Heart left ventricle (tissue), 16 donors: ENCODE measurements around the gene USP10. TPM values are rescaled to one million over a fixed set of nuclear protein-coding genes. Genes with fewer than 3 reads are reported as not detected.

Source experiments
- ATAC-seq, 4 donors: fragments of 200-7000 bp; cut with Tn5 transposase; one replicate each; pipeline ENCODE4 v1.9.1; 2020 to 2022; ENCODE audit warnings: moderate library complexity in 4 of 4, mild to moderate bottlenecking in 3 of 4, moderate number of reproducible peaks in 1 of 4
- DNase-seq, 5 donors: peaks; one replicate each; pipeline ENCODE4 v3.0.0-alpha.2; 2020
- H3K27ac ChIP-seq, 12 donors: fragments of 200-600 bp; sonication (generic) in 4 of 12; one replicate each; pipeline versions ENCODE4 v1.5.0 to v1.8.0; 2016 to 2022; ENCODE audit warnings: mild to moderate bottlenecking in 2 of 12
- H3K27me3 ChIP-seq, 9 donors: fragments of 200-600 bp; sonication (generic) in 2 of 9; one replicate each; pipeline versions ENCODE4 v1.5.1 to v1.8.0; 2016 to 2022; ENCODE audit warnings: mild to moderate bottlenecking in 3 of 9
- H3K36me3 ChIP-seq, 9 donors: fragments of 200-600 bp; sonication (generic) in 2 of 9; one replicate each; pipeline versions ENCODE4 v1.5.0 to v1.8.0; 2018 to 2022; ENCODE audit warnings: mild to moderate bottlenecking in 2 of 9
- H3K4me1 ChIP-seq, 12 donors: fragments of 200-600 bp; sonication (generic) in 4 of 12; one replicate each; pipeline versions ENCODE4 v1.5.0 to v1.8.0; 2016 to 2022; ENCODE audit warnings: mild to moderate bottlenecking in 3 of 12
- H3K4me3 ChIP-seq, 12 donors: fragments of 200-600 bp; sonication (generic) in 4 of 12; one replicate each; pipeline versions ENCODE4 v1.5.0 to v1.8.0; 2017 to 2022; ENCODE audit warnings: mild to moderate bottlenecking in 9 of 12, moderate library complexity in 4 of 12
- H3K9me3 ChIP-seq, 12 donors: fragments of 200-600 bp; sonication (generic) in 4 of 12; one replicate each; pipeline versions ENCODE4 v1.5.0 to v1.8.0; 2016 to 2022; ENCODE audit warnings: mild to moderate bottlenecking in 1 of 12
- CTCF ChIP-seq, 12 donors: fragments of 200-600 bp; sonication (generic) in 4 of 12; IDR thresholded peaks; one replicate each; pipeline versions ENCODE4 v1.5.0 to v1.8.0; 2018 to 2022; ENCODE audit warnings: antibody characterized with exemption in 12 of 12, mild to moderate bottlenecking in 5 of 12
- POLR2A ChIP-seq, 2 donors: fragments of 450-650 bp; IDR thresholded peaks; one replicate each; pipeline ENCODE4 v1.6.1; 2017; ENCODE audit warnings: antibody characterized with exemption in 2 of 2, mild to moderate bottlenecking in 2 of 2, moderate library complexity in 2 of 2
- WGBS, 4 donors: extraction: QIAGEN DNeasy Blood & Tissue Kit in 2 of 4; methylation state at CpG; one replicate each; pipeline versions ENCODE4 v1.1.5 to v1.1.7; 2013 to 2018; 5-methylcytosine and 5-hydroxymethylcytosine counted together
- intact Hi-C, 10 donors: fragments of 100-400 bp; cut with DNase I; formaldehyde crosslinking; loops; one replicate each; pipeline versions ENCODE4 v1.11.1 to v1.14.2; 2022
- polyA plus RNA-seq, 2 donors: library from polyadenylated mRNA; stranded (reverse); fragments of 200-250 nt; gene quantifications; one replicate each; pipeline ENCODE4 v1.2.3, GENCODE V29; 2013
- total RNA-seq, 9 donors: library from RNA; depleted of rRNA in 2 of 9; stranded (reverse); fragments of >200 nt in 2 of 9; fragmentation: NEBNext Ultra II Directional in 3 of 9; extraction: Animal tissue kit (Norgen Biotek cat#: 25700) in 3 of 9; gene quantifications; one replicate each; pipeline versions ENCODE4 v1.1.0 to v1.2.4, GENCODE V29; 2016 to 2023
- donor health status: ischemic (EF 13 %, LVEDD 7.1; RV severe dilation, severe dysfunction).
- donor health status: healthy with polysubstance abuse.
- donor health status: DM: no; HTN: yes; CAD: no.
- donor health status: DM: no; HTN: no; CAD: no.
- donor health status: ischemic (EF 25% LVEDD 6.9; RV normal size, moderate dysfunction).
- donor health status: ischemic (EF 25% LVEDD 5.7; RV mildly dilated, moderate dysfunction).
- donor health status: healthy.
- donor health status: DM: yes; HTN: yes; CAD: no.
- donor health status: ischemic (EF 35%, LVEDD 5.7; RV mildly dilated, moderate dysfunction).
- donor health status: nonischemic (EF 11% LVEDD 7.7; RV severe dilation, severe dysfunction).
- donor health status: DM: yes; HTN: yes; CAD: no.
- donor health status: PGD.
- donor health status: ischemic (EF 29% LVEDD 5.4; RV normal size, mild dysfunction).
- donor health status: nonischemic (EF 23%, LVEDD 6.1; RV moderate dilation, normal function).

Gene USP10
- total and polyA plus RNA-seq, 11 donors = 17.8 to 73.5 (median 61.6) TPM

- intact Hi-C loops = no loop called here
- DNase-seq = no peak
- Histone ChIP-seq H3K36me3 (peaks cover 6 to 100% (median 91%) of the 10 kb centered on the region in 9 donors), H3K4me1 (peaks cover 0 to 4% (median 0%) of the 10 kb centered on the region in 12 donors), H3K27me3 (no peaks in the 10 kb centered on the region), H3K4me3 (no peak overlapping the region), H3K27ac (no peak overlapping the region), H3K9me3 (no peaks in the 10 kb centered on the region)
- no peak for ATAC-seq
- whole genome bisulfite sequencing, 4 donors = 94 to 97% (median 95%) methylated on average over 9 of the region's 9 CpGs
- TF ChIP-seq POLR2A (IDR thresholded peaks at IDR 0.05) (no peak), CTCF (IDR thresholded peaks at IDR 0.05) (no peak)
Observed at GRCh38 chr16:84662471-84662870, 37.3 kb upstream of the USP10 start.

- H3K4me1 ChIP-seq = peaks cover 0 to 9% (median 0%) of the 10 kb centered on the region in 12 donors
- no peak for DNase-seq
- intact Hi-C loops = no loop called here
- H3K27me3 ChIP-seq = no peaks in the 10 kb centered on the region
- peaks cover 0 to 99% (median 88%) of the 10 kb centered on the region in 9 donors for H3K36me3 ChIP-seq
- H3K4me3 ChIP-seq = no peak overlapping the region
- ATAC-seq = no peak
- H3K27ac ChIP-seq = no peak overlapping the region
- WGBS, 4 donors = 71 to 79% (median 73%) methylated on average over 9 of the region's 9 CpGs
- TF ChIP-seq POLR2A (IDR thresholded peaks at IDR 0.05) (no peak), CTCF (IDR thresholded peaks at IDR 0.05) (no peak)
- no peaks in the 10 kb centered on the region for H3K9me3 ChIP-seq
Observed at GRCh38 chr16:84663433-84664101, 36.2 kb upstream of the USP10 start.

- intact Hi-C loops = no loop called here
- Histone ChIP-seq H3K36me3 (peaks cover 0 to 84% (median 71%) of the 10 kb centered on the region in 9 donors), H3K4me3 (no peak overlapping the region), H3K4me1 (peaks cover 0 to 6% (median 0%) of the 10 kb centered on the region in 12 donors), H3K9me3 (no peaks in the 10 kb centered on the region), H3K27ac (no peak overlapping the region), H3K27me3 (no peaks in the 10 kb centered on the region)
- WGBS, 4 donors = 80 to 97% (median 89%) methylated on average over 2 of the region's 2 CpGs
- ATAC-seq (no peak), DNase-seq (no peak)
- TF ChIP-seq CTCF (IDR thresholded peaks at IDR 0.05) (no peak), POLR2A (IDR thresholded peaks at IDR 0.05) (no peak)
Observed at GRCh38 chr16:84665359-84665758, 34.4 kb upstream of the USP10 start.

GRCh38 chr16:84665843-84666242, 34.0 kb upstream of the USP10 start:
- DNase-seq = no peak
- Histone ChIP-seq H3K27ac (no peak overlapping the region), H3K9me3 (no peaks in the 10 kb centered on the region), H3K4me1 (peaks cover 0 to 6% (median 0%) of the 10 kb centered on the region in 12 donors), H3K36me3 (peaks cover 0 to 79% (median 66%) of the 10 kb centered on the region in 9 donors), H3K4me3 (no peak overlapping the region), H3K27me3 (no peaks in the 10 kb centered on the region)
- no peak for ATAC-seq
- intact Hi-C loops = no loop called here
- TF ChIP-seq CTCF (IDR thresholded peaks at IDR 0.05) (no peak), POLR2A (IDR thresholded peaks at IDR 0.05) (no peak)
- 91 to 96% (median 91%) methylated on average over 5 to 7 of the region's 7 CpGs for whole genome bisulfite sequencing, 4 donors
